OCI-LY7 (cell line): Measurements from ENCODE around the gene UBE2G1. TPM values are rescaled to one million over a fixed set of nuclear protein-coding genes. Genes with fewer than 3 reads are reported as not detected.

Experiments used
- BruUV-seq: library from RNA; stranded (reverse); fragments of 400-500 nt; replicated peaks from 2 replicates; lab custom pipeline; 2021; lab: Mats Ljungman, UMichigan
- CTCF ChIA-PET: fragments of 300-600 bp; sonication (Branson Sonifier 250); formaldehyde crosslinking; loops from one replicate; lab custom pipeline; 2022; ENCODE audit warnings: antibody characterized with exemption; ENCODE audit not compliant: unreplicated experiment; lab: Charles Lee
- POLR2A ChIA-PET: fragments of 300-600 bp; sonication (Branson Sonifier 250); formaldehyde crosslinking; loops from one replicate; lab custom pipeline; 2022; ENCODE audit warnings: antibody characterized with exemption; lab: Charles Lee
- DNase-seq: peaks from one replicate; pipeline ENCODE4 v3.0.0-alpha.2; 2015; ENCODE audit warnings: low spot score
- H2AFZ ChIP-seq: fragments of 200-600 bp; sonication (generic), shearing (Covaris generic); 2 replicates; pipeline ENCODE4 v1.6.1; 2014; ENCODE audit warnings: mild to moderate bottlenecking, antibody characterized with exemption, low read length, moderate library complexity
- H3K27ac ChIP-seq: fragments of 200-600 bp; sonication (generic); 2 replicates; pipeline ENCODE4 v1.5.1; 2014; ENCODE audit warnings: mixed run types, low read depth, mild to moderate bottlenecking, moderate library complexity, low read length, inconsistent platforms; ENCODE audit not compliant: poor library complexity, severe bottlenecking
- H3K36me3 ChIP-seq: fragments of 200-600 bp; sonication (generic); 2 replicates; pipeline ENCODE4 v1.6.1; 2014; ENCODE audit warnings: mild to moderate bottlenecking, antibody characterized with exemption, low read length, moderate library complexity, mixed read lengths; ENCODE audit not compliant: insufficient read depth
- H3K4me1 ChIP-seq: fragments of 200-600 bp; sonication (generic); 2 replicates; pipeline ENCODE4 v1.5.1; 2014; ENCODE audit warnings: mild to moderate bottlenecking, low read length; ENCODE audit not compliant: insufficient read depth, poor library complexity, severe bottlenecking
- H3K4me2 ChIP-seq: fragments of 200-600 bp; sonication (generic); 2 replicates; pipeline ENCODE4 v1.6.1; 2014; ENCODE audit warnings: mild to moderate bottlenecking, low read length
- H3K4me3 ChIP-seq: fragments of 200-600 bp; sonication (generic); 2 replicates; pipeline ENCODE4 v1.5.1; 2014; ENCODE audit warnings: mild to moderate bottlenecking, low read depth, low read length; ENCODE audit not compliant: poor library complexity, severe bottlenecking
- H3K79me2 ChIP-seq: fragments of 200-600 bp; sonication (generic); 2 replicates; pipeline ENCODE4 v1.6.1; 2016; ENCODE audit warnings: low read depth, mild to moderate bottlenecking, low read length, moderate library complexity, mixed read lengths; ENCODE audit not compliant: insufficient read depth
- H3K9me2 ChIP-seq: fragments of 200-600 bp; sonication (generic); 2 replicates; pipeline ENCODE4 v1.6.1; 2016; ENCODE audit warnings: mild to moderate bottlenecking, low read length, mixed read lengths; ENCODE audit not compliant: insufficient read depth
- H3K9me3 ChIP-seq: fragments of 200-600 bp; sonication (generic); 2 replicates; pipeline ENCODE4 v1.6.1; 2014; ENCODE audit warnings: mild to moderate bottlenecking, mixed run types, low read length, mixed read lengths
- H4K20me1 ChIP-seq: fragments of 200-600 bp; sonication (generic); 2 replicates; pipeline ENCODE4 v1.6.1; 2014; ENCODE audit warnings: mild to moderate bottlenecking, antibody characterized with exemption, low read length, moderate library complexity, mixed read lengths; ENCODE audit not compliant: insufficient read depth
- EZH2phosphoT487 ChIP-seq: fragments of 200-600 bp; sonication (generic); IDR thresholded peaks from 2 replicates; pipeline ENCODE4 v1.6.1; 2018; ENCODE audit warnings: low read depth, borderline replicate concordance, mild to moderate bottlenecking, mixed run types, antibody characterized with exemption, low read length, moderate library complexity, mixed read lengths
- intact Hi-C: fragments of 100-400 bp; cut with micrococcal nuclease; formaldehyde crosslinking; loops from one replicate; pipeline ENCODE4 v1.10.0; 2022; ENCODE audit not compliant: unreplicated experiment
- total RNA-seq, 2 experiments: library from RNA; depleted of rRNA in 1 of 2; stranded (reverse); fragments of >200 nt in 1 of 2; shearing (Covaris generic) in 1 of 2; gene quantifications; 2 replicates each; pipeline ENCODE4 v1.2.3, GENCODE V29; 2014 to 2022
- TF ChIP-seq, protein P1 (sequence below): fragments of 200-600 bp; sonication (generic); conservative IDR thresholded peaks from 2 replicates; pipeline ENCODE4 v1.5.1; 2014; ENCODE audit warnings: mild to moderate bottlenecking, antibody characterized with exemption, low read length, moderate library complexity, mixed read lengths

Gene UBE2G1
- total RNA-seq, 2 experiments from 2014 or later = 115 to 216 TPM

DNA sequence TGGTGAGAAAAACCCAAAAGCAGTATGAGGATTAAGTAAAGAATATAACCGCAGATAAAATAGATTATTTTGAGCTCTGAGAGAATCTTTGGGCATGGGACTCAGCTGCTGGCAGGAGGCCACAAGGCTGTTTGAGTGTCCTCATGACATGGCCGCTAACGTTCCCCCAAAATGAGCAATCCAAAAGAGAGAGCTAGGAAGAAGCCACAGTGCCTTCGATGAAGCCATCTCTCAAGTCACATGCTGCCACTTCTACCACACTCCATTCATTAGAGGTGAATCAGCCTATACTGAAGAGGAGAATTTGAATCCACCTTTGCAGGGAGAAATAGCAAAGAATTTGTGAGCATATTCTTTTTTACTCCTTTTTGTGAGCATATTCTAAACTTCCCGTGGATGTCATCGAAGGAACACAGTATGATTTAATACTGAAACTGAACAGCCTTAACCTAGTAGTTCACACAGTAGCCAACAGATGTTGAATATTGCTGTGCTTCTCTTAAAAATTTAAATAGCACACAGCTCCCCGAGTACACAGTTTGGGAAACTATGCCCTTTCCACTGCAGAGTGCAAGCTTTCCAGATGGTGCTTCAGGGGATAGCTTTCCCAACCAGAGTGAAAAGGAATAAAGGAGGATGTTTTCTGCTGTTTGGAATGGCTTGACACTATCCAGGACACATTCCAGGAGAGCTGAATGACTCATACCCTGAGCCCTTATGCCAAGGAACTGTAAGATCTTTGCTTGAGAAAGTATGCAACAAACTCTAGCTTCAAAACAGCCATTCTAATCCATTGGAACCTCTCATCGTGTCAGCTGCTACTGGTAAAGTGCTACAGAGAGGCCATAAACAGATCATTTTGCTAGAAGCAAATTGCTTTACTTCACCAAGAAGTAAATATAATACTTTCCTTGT is 136.6 kb downstream of the UBE2G1 start:
- Histone ChIP-seq H3K9me3 (no peaks in the 10 kb centered on the region), H4K20me1 (no peaks in the 10 kb centered on the region), H3K4me1 (no peaks in the 10 kb centered on the region), H3K79me2 (no peaks in the 10 kb centered on the region), H3K27ac (no peak overlapping the region), H2AFZ (no peak overlapping the region), H3K4me3 (no peak overlapping the region), H3K4me2 (no peak overlapping the region), H3K9me2 (no peaks in the 10 kb centered on the region), H3K36me3 (peaks cover 70% of the 10 kb centered on the region)
- TF ChIP-seq EZH2phosphoT487 = no peak
- TF ChIP-seq, protein P1, sequence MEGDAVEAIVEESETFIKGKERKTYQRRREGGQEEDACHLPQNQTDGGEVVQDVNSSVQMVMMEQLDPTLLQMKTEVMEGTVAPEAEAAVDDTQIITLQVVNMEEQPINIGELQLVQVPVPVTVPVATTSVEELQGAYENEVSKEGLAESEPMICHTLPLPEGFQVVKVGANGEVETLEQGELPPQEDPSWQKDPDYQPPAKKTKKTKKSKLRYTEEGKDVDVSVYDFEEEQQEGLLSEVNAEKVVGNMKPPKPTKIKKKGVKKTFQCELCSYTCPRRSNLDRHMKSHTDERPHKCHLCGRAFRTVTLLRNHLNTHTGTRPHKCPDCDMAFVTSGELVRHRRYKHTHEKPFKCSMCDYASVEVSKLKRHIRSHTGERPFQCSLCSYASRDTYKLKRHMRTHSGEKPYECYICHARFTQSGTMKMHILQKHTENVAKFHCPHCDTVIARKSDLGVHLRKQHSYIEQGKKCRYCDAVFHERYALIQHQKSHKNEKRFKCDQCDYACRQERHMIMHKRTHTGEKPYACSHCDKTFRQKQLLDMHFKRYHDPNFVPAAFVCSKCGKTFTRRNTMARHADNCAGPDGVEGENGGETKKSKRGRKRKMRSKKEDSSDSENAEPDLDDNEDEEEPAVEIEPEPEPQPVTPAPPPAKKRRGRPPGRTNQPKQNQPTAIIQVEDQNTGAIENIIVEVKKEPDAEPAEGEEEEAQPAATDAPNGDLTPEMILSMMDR = no peak
- DNase-seq = no peak
- no TSS peak for BruUV-seq
- POLR2A ChIA-PET = interaction anchor here (1.3 kb wide), 1 partner anchor 13 kb away, joined by 3 read pairs; no protein-coding TSS in a partner anchor
- CTCF ChIA-PET = no interaction called here
- intact Hi-C loops = no loop called here

DNA sequence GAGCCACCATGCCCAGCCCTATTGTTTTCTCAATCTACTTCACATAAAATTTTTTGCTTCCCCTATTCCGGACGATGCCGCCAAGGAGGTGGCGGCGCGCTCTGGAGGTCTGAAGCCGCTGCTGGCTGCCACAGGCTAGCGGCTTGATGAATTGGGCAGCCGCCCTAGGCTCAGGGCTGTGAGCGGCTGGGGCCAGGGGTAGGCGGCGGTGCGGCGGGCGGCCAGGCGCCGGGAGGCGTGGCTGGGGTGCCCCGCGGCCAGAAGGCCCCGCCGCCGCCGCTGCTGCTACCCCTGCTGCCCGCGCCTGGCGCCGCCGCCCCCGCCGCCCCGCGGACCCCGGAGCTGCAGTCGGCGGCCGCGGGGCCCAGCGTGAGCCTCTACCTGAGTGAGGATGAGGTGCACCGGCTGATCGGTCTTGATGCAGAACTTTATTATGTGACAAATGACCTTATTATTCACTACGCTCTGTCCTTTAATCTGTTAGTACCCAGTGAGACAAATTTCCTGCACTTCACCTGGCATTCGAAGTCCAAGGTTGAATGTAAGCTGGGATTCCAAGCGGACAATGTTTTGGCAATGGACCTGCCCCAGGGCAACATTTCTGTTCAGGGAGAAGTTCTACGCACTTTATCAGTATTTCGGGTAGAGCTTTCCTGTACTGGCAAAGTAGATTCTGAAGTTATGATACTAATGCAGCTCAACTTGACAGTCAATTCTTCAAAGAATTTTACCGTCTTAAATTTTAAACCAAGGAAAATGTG is 144.4 kb downstream of the UBE2G1 start:
- intact Hi-C loops = no loop called here
- Histone ChIP-seq H3K36me3 (peaks cover 39% of the 10 kb centered on the region), H3K4me2 (no peak overlapping the region), H3K9me3 (no peaks in the 10 kb centered on the region), H3K4me3 (no peak overlapping the region), H3K79me2 (no peaks in the 10 kb centered on the region), H4K20me1 (no peaks in the 10 kb centered on the region; the same call in 1 of the 2 replicates), H3K27ac (no peak overlapping the region), H3K4me1 (no peaks in the 10 kb centered on the region), H3K9me2 (no peaks in the 10 kb centered on the region), H2AFZ (no peak overlapping the region)
- POLR2A ChIA-PET = interaction anchor here (0.6 to 0.7 kb wide), 2 partner anchors 17 to 201 kb away, joined by 3 read pairs; no protein-coding TSS in a partner anchor
- no TSS peak for BruUV-seq
- no peak for DNase-seq
- CTCF ChIA-PET = no interaction called here
- no peak for TF ChIP-seq EZH2phosphoT487
- TF ChIP-seq, protein P1 = no peak
